ENCODE data around the gene GCNT4. TPM values are rescaled to one million over a fixed set of nuclear protein-coding genes. Genes with fewer than 3 reads are reported as not detected.

GCNT4 gene
- total and polyA plus RNA-seq, 2 experiments from 2014 or later: 2.5 to 5.4 TPM

DNA sequence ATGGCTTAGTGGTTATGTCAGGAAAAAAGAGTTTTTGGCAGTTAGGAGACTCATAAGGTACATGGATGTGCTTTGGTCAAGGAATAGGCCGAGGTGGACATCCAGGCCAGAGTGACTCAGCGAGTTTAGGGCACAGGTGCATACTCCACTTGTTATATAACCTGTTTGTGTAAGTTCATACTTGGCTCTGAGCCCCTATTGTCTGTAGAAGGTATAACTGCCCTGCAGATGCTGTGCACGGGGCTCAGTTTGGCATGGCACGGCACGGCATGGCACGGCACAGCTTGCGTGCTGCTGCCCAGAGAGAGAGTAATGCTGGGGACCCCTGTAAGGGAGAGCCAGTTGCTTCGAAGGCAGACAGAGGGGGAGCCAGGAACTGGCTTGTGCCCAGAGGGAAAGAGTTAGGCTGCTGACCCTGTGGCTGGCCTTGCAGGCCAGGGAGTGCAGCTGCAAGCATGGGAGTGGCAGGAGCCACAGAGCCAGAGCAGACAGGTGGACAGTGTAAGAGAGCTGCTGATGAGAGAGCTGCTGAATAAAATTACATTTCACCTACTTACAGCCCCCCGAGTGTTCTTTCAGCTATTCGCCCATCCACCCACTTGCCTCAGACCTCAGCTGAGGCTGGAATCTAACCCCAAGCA is 32.2 kb downstream of the GCNT4 start:
- Histone ChIP-seq H3K4me2 (no peak overlapping the region), H3F3A (replicated peaks; ENCODE audit: low read depth) (no peaks in the 10 kb centered on the region), H3K79me2 (replicated peaks; ENCODE audit: insufficient read depth) (no peaks in the 10 kb centered on the region), H2AFZ (no peak overlapping the region), H3K27me3 (ENCODE audit: insufficient read depth) (no peaks in the 10 kb centered on the region), H4K20me1 (replicated peaks; ENCODE audit: insufficient read depth) (no peaks in the 10 kb centered on the region), H3K36me3 (ENCODE audit: insufficient read depth) (no peaks in the 10 kb centered on the region), H3K27ac (ENCODE audit: low read depth) (no peak overlapping the region), H3K4me1 (ENCODE audit: insufficient read depth) (no peaks in the 10 kb centered on the region; the same call in 1 of the 2 replicates), H3K9me2 (ENCODE audit: insufficient read depth) (no peaks in the 10 kb centered on the region), H3K4me3 (no peak overlapping the region)
- Mint-ChIP-seq H3K27me3 (ENCODE audit: insufficient read depth, low read depth, poor library complexity) (no peaks in the 10 kb centered on the region), H3K4me3 (no peak overlapping the region), H3K4me1 (peaks cover 20% of the 10 kb centered on the region), H3K9me3 (no peaks in the 10 kb centered on the region), H3K27ac (peak overlapping the region; percentile 30; the same call in 1 of the 2 replicates), H3K36me3 (ENCODE audit: low read depth) (no peaks in the 10 kb centered on the region)
- TF ChIP-seq, protein P1, sequence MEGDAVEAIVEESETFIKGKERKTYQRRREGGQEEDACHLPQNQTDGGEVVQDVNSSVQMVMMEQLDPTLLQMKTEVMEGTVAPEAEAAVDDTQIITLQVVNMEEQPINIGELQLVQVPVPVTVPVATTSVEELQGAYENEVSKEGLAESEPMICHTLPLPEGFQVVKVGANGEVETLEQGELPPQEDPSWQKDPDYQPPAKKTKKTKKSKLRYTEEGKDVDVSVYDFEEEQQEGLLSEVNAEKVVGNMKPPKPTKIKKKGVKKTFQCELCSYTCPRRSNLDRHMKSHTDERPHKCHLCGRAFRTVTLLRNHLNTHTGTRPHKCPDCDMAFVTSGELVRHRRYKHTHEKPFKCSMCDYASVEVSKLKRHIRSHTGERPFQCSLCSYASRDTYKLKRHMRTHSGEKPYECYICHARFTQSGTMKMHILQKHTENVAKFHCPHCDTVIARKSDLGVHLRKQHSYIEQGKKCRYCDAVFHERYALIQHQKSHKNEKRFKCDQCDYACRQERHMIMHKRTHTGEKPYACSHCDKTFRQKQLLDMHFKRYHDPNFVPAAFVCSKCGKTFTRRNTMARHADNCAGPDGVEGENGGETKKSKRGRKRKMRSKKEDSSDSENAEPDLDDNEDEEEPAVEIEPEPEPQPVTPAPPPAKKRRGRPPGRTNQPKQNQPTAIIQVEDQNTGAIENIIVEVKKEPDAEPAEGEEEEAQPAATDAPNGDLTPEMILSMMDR (conservative IDR thresholded peaks at IDR 0.05; ENCODE audit: low read depth in 2 of 2): no peak
- TF ChIP-seq ZNF114 (CRISPR knock-in tag; IDR thresholded peaks at IDR 0.05): no peak
- no peak for DNase-seq (ENCODE audit: low spot score)
- ATAC-seq: no peak

- Histone ChIP-seq H3K36me3 (ENCODE audit: insufficient read depth) (no peaks in the 10 kb centered on the region), H3K9me2 (ENCODE audit: insufficient read depth) (no peaks in the 10 kb centered on the region), H4K20me1 (replicated peaks; ENCODE audit: insufficient read depth) (no peaks in the 10 kb centered on the region), H3K4me3 (no peak overlapping the region), H3K27ac (ENCODE audit: low read depth) (no peak overlapping the region), H3K27me3 (ENCODE audit: insufficient read depth) (no peaks in the 10 kb centered on the region), H3K4me2 (no peak overlapping the region), H3F3A (replicated peaks; ENCODE audit: low read depth) (no peaks in the 10 kb centered on the region), H3K79me2 (replicated peaks; ENCODE audit: insufficient read depth) (no peaks in the 10 kb centered on the region), H2AFZ (peak overlapping the region; percentile 28; the same call in 1 of the 2 replicates), H3K4me1 (ENCODE audit: insufficient read depth) (no peaks in the 10 kb centered on the region; the same call in 1 of the 2 replicates)
- DNase-seq (ENCODE audit: low spot score) (no peak), ATAC-seq (no peak)
- peaks cover 16% of the 10 kb centered on the region for H3K4me1 Mint-ChIP-seq
- no peak overlapping the region for H3K4me3 Mint-ChIP-seq
- no peaks in the 10 kb centered on the region for H3K27me3 Mint-ChIP-seq (ENCODE audit: insufficient read depth, low read depth, poor library complexity)
- no peaks in the 10 kb centered on the region for H3K36me3 Mint-ChIP-seq (ENCODE audit: low read depth)
- H3K9me3 Mint-ChIP-seq: no peaks in the 10 kb centered on the region
- H3K27ac Mint-ChIP-seq: no peak overlapping the region; the same call in 1 of the 2 replicates
- TF ChIP-seq, protein P2, sequence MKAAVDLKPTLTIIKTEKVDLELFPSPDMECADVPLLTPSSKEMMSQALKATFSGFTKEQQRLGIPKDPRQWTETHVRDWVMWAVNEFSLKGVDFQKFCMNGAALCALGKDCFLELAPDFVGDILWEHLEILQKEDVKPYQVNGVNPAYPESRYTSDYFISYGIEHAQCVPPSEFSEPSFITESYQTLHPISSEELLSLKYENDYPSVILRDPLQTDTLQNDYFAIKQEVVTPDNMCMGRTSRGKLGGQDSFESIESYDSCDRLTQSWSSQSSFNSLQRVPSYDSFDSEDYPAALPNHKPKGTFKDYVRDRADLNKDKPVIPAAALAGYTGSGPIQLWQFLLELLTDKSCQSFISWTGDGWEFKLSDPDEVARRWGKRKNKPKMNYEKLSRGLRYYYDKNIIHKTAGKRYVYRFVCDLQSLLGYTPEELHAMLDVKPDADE (IDR thresholded peaks at IDR 0.05): no peak
- TF ChIP-seq ZNF331 (CRISPR knock-in tag; IDR thresholded peaks at IDR 0.05; ENCODE audit: low read depth) (no peak), REST (IDR thresholded peaks at IDR 0.05; ENCODE audit: unreplicated experiment) (no peak)
- TF ChIP-seq, protein P3, sequence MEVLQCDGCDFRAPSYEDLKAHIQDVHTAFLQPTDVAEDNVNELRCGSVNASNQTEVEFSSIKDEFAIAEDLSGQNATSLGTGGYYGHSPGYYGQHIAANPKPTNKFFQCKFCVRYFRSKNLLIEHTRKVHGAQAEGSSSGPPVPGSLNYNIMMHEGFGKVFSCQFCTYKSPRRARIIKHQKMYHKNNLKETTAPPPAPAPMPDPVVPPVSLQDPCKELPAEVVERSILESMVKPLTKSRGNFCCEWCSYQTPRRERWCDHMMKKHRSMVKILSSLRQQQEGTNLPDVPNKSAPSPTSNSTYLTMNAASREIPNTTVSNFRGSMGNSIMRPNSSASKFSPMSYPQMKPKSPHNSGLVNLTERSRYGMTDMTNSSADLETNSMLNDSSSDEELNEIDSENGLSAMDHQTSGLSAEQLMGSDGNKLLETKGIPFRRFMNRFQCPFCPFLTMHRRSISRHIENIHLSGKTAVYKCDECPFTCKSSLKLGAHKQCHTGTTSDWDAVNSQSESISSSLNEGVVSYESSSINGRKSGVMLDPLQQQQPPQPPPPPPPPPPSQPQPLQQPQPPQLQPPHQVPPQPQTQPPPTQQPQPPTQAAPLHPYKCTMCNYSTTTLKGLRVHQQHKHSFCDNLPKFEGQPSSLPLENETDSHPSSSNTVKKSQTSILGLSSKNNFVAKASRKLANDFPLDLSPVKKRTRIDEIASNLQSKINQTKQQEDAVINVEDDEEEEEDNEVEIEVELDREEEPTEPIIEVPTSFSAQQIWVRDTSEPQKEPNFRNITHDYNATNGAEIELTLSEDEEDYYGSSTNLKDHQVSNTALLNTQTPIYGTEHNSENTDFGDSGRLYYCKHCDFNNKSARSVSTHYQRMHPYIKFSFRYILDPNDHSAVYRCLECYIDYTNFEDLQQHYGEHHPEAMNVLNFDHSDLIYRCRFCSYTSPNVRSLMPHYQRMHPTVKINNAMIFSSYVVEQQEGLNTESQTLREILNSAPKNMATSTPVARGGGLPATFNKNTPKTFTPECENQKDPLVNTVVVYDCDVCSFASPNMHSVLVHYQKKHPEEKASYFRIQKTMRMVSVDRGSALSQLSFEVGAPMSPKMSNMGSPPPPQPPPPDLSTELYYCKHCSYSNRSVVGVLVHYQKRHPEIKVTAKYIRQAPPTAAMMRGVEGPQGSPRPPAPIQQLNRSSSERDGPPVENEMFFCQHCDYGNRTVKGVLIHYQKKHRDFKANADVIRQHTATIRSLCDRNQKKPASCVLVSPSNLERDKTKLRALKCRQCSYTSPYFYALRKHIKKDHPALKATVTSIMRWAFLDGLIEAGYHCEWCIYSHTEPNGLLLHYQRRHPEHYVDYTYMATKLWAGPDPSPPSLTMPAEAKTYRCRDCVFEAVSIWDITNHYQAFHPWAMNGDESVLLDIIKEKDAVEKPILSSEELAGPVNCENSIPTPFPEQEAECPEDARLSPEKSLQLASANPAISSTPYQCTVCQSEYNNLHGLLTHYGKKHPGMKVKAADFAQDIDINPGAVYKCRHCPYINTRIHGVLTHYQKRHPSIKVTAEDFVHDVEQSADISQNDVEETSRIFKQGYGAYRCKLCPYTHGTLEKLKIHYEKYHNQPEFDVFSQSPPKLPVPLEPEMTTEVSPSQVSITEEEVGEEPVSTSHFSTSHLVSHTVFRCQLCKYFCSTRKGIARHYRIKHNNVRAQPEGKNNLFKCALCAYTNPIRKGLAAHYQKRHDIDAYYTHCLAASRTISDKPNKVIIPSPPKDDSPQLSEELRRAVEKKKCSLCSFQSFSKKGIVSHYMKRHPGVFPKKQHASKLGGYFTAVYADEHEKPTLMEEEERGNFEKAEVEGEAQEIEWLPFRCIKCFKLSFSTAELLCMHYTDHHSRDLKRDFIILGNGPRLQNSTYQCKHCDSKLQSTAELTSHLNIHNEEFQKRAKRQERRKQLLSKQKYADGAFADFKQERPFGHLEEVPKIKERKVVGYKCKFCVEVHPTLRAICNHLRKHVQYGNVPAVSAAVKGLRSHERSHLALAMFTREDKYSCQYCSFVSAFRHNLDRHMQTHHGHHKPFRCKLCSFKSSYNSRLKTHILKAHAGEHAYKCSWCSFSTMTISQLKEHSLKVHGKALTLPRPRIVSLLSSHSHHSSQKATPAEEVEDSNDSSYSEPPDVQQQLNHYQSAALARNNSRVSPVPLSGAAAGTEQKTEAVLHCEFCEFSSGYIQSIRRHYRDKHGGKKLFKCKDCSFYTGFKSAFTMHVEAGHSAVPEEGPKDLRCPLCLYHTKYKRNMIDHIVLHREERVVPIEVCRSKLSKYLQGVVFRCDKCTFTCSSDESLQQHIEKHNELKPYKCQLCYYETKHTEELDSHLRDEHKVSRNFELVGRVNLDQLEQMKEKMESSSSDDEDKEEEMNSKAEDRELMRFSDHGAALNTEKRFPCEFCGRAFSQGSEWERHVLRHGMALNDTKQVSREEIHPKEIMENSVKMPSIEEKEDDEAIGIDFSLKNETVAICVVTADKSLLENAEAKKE (CRISPR knock-in tag; IDR thresholded peaks at IDR 0.05): no peak
Observed at GRCh38 chr5:75018805-75019587, 33.4 kb downstream of the GCNT4 start.

Data from GM23338 (cell line).